ENCODE data around the gene ABAT.
A peak's percentile ranks its signal among the peaks of the same experiment; 100 is the strongest.

Gene ABAT

DNA sequence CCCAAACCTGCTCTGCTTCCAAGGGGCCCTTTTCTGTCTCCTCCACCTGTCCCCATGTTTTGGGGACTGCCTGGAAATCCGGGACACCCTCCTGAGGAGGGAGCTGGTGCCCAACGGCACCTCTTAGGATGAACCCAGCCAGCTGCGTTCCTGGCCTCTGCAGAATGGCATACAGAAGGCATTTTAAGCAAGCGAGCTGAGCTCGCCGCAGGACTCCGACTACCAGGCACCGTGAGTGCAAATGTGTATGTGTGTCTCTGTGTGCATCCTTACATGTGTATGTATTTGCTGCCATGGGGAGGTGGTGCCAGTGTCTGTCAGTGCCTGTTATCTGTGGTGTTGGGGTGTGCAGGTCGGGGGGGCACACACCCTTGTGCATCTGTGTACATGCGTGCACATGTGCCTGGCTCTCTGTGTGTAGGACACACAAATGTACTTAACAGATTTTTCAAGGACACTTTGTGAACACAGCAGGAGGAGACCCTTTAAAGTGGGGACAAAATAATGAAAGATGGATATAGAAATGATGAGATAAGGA, 39.3 kb downstream of the ABAT start:
- H3K27me3 ChIP-seq (ENCODE audit: control insufficient read depth, insufficient read depth, low read length): no peaks in the 10 kb centered on the region
- no peak overlapping the region for H3K27ac ChIP-seq (ENCODE audit: low read length)
- peaks cover 14% of the 10 kb centered on the region for H3K4me1 ChIP-seq (ENCODE audit: control insufficient read depth, low read depth, low read length)
- H3K9ac ChIP-seq (ENCODE audit: low read length): peak overlapping the region; percentile 51
- H3K4me3 ChIP-seq (ENCODE audit: low read length): peak overlapping the region; percentile 58
- no peaks in the 10 kb centered on the region for H3K9me3 ChIP-seq (ENCODE audit: control insufficient read depth, low read depth, low read length)
- no peaks in the 10 kb centered on the region for H3K36me3 ChIP-seq (ENCODE audit: control insufficient read depth, low read depth, low read length)

DNA sequence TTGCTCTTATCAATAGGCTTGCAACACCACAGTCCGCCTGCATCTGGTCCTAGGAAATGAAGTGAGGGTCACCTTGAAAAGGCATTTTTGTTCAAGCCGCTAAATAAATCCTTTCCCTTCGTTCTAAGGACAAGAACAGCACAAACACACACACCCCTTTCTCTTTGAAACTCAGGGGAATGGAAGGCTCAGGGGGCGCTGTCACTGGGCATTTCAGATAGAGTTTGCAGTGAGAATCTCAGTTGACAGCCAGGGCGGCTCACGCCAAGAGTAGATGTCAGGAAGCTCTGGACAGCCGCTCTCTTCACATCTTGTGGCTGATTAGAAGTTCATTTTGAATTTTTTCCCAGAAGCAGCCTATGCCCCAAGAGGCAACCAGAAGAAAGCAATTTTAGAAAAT, 39.8 kb downstream of the ABAT start:
- no peak overlapping the region for H3K27ac ChIP-seq (ENCODE audit: low read length)
- H3K4me1 ChIP-seq (ENCODE audit: control insufficient read depth, low read depth, low read length): peaks cover 14% of the 10 kb centered on the region
- H3K9me3 ChIP-seq (ENCODE audit: control insufficient read depth, low read depth, low read length): no peaks in the 10 kb centered on the region
- no peak overlapping the region for H3K4me3 ChIP-seq (ENCODE audit: low read length)
- H3K9ac ChIP-seq (ENCODE audit: low read length): no peak overlapping the region
- no peaks in the 10 kb centered on the region for H3K36me3 ChIP-seq (ENCODE audit: control insufficient read depth, low read depth, low read length)
- no peaks in the 10 kb centered on the region for H3K27me3 ChIP-seq (ENCODE audit: control insufficient read depth, insufficient read depth, low read length)

DNA sequence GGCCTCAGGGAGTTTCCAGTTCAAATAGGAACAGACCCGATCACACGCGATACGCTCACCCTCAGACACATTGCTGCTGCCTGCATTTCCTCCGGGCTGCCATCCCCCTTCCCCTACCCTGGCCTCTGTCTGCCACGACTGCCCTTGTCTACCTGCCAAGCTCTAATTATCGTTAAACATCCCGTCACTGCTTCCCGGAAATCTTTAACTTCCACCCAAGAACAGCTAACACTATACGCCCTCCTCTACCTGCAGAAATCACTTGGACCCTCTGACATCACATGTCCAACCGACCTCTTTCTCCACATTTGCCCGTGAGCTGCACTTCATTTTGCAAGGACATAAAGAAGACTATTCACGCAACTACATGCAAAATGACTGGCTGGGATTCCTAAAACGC, 40.4 kb downstream of the ABAT start:
- Histone ChIP-seq H3K36me3 (ENCODE audit: control insufficient read depth, low read depth, low read length) (no peaks in the 10 kb centered on the region), H3K4me1 (ENCODE audit: control insufficient read depth, low read depth, low read length) (peaks cover 14% of the 10 kb centered on the region), H3K9ac (ENCODE audit: low read length) (no peak overlapping the region), H3K9me3 (ENCODE audit: control insufficient read depth, low read depth, low read length) (no peaks in the 10 kb centered on the region), H3K4me3 (ENCODE audit: low read length) (no peak overlapping the region), H3K27ac (ENCODE audit: low read length) (no peak overlapping the region), H3K27me3 (ENCODE audit: control insufficient read depth, insufficient read depth, low read length) (no peaks in the 10 kb centered on the region)

DNA sequence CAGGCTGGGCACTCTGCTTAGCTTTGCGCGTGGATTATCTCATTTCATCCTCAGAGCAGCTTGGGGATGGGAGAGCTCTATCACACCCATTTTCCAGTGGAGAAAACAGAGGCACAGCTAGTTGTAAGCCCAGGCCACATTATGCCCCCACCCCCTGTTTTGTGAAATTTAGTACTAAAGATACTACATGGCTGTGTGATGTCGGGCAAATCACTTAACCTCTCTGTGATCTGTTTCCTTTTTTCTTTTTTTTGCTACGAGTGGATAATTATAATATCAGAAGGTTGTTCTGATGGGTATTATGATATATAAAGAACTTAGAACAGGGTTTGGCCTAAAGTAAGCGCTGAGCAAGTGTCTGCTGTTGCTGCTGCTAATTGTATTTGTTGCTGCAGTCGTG, 41.6 kb downstream of the ABAT start:
- no peak overlapping the region for H3K27ac ChIP-seq (ENCODE audit: low read length)
- H3K4me1 ChIP-seq (ENCODE audit: control insufficient read depth, low read depth, low read length): peaks cover 23% of the 10 kb centered on the region
- H3K36me3 ChIP-seq (ENCODE audit: control insufficient read depth, low read depth, low read length): no peaks in the 10 kb centered on the region
- no peaks in the 10 kb centered on the region for H3K9me3 ChIP-seq (ENCODE audit: control insufficient read depth, low read depth, low read length)
- no peaks in the 10 kb centered on the region for H3K27me3 ChIP-seq (ENCODE audit: control insufficient read depth, insufficient read depth, low read length)
- no peak overlapping the region for H3K4me3 ChIP-seq (ENCODE audit: low read length)
- no peak overlapping the region for H3K9ac ChIP-seq (ENCODE audit: low read length)

DNA sequence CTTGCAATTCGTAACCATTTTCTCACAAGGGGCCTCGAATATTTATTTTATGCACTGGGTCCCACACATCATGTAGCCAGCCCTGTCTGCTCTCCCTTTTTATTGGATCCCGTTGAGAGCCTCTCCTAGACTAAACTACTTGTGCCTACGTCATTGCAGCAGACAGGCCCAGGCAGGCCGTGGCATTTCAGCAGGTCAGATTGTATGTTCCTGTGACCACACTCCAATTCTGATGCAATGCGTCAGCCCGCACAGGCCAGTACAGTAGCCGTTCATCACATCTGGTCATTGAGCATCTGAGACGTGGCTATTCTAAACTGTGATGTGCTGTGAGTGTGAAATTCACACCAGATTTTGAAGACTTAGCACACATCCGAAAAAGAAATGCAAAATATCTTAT, 42.2 kb downstream of the ABAT start:
- Histone ChIP-seq H3K4me3 (ENCODE audit: low read length) (no peak overlapping the region), H3K27ac (ENCODE audit: low read length) (no peak overlapping the region), H3K4me1 (ENCODE audit: control insufficient read depth, low read depth, low read length) (peaks cover 28% of the 10 kb centered on the region), H3K27me3 (ENCODE audit: control insufficient read depth, insufficient read depth, low read length) (no peaks in the 10 kb centered on the region), H3K9ac (ENCODE audit: low read length) (no peak overlapping the region), H3K9me3 (ENCODE audit: control insufficient read depth, low read depth, low read length) (no peaks in the 10 kb centered on the region), H3K36me3 (ENCODE audit: control insufficient read depth, low read depth, low read length) (no peaks in the 10 kb centered on the region)

DNA sequence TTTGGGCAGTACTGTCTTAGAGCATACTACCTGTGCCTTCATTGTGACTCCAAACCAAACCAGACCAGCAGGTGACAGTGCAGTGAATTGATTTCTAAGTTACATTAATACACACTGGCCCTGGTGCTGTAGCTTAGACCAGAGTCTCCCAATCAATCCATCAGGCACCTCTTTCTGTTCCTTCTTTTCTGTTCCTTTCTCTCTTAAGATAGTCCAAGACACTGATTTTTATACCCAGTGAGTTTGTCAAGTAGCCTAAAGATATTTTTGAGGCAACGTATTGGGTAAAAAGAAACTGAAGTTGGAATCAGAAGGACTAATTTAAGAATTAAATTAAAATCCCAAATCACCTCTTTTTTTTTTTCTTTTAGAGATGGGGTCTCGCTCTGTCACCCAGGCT, 43.1 kb downstream of the ABAT start:
- H3K36me3 ChIP-seq (ENCODE audit: control insufficient read depth, low read depth, low read length): no peaks in the 10 kb centered on the region
- no peaks in the 10 kb centered on the region for H3K27me3 ChIP-seq (ENCODE audit: control insufficient read depth, insufficient read depth, low read length)
- H3K9me3 ChIP-seq (ENCODE audit: control insufficient read depth, low read depth, low read length): no peaks in the 10 kb centered on the region
- H3K4me1 ChIP-seq (ENCODE audit: control insufficient read depth, low read depth, low read length): peaks cover 30% of the 10 kb centered on the region
- H3K9ac ChIP-seq (ENCODE audit: low read length): no peak overlapping the region
- no peak overlapping the region for H3K4me3 ChIP-seq (ENCODE audit: low read length)
- H3K27ac ChIP-seq (ENCODE audit: low read length): no peak overlapping the region

DNA sequence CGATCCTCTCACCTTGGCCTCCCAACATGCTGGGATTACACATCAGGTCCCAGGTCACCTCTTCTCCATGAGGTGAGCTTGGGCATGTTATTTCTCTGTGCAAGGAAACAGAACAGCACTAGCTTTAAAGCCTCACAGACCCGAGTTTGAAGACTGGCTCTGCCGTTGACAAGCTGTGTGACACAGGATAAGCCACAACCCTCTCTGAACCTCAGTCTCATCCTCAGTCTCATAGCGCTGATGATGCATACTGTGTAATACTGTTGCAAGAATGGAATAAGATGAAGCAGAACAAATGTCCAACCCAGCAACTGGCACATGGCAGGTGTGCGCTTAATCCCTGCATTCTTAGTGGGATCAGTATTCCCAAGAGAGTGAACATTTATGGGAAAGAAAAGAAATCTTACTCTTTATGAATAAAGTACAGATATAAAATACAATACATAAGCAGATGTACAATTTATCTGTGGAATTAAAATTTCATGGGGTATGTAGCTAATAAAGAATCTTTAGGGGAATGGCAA, 43.5 kb downstream of the ABAT start:
- no peaks in the 10 kb centered on the region for H3K36me3 ChIP-seq (ENCODE audit: control insufficient read depth, low read depth, low read length)
- H3K4me3 ChIP-seq (ENCODE audit: low read length): no peak overlapping the region
- H3K4me1 ChIP-seq (ENCODE audit: control insufficient read depth, low read depth, low read length): peaks cover 28% of the 10 kb centered on the region
- no peak overlapping the region for H3K27ac ChIP-seq (ENCODE audit: low read length)
- H3K9ac ChIP-seq (ENCODE audit: low read length): no peak overlapping the region
- no peaks in the 10 kb centered on the region for H3K27me3 ChIP-seq (ENCODE audit: control insufficient read depth, insufficient read depth, low read length)
- H3K9me3 ChIP-seq (ENCODE audit: control insufficient read depth, low read depth, low read length): no peaks in the 10 kb centered on the region

DNA sequence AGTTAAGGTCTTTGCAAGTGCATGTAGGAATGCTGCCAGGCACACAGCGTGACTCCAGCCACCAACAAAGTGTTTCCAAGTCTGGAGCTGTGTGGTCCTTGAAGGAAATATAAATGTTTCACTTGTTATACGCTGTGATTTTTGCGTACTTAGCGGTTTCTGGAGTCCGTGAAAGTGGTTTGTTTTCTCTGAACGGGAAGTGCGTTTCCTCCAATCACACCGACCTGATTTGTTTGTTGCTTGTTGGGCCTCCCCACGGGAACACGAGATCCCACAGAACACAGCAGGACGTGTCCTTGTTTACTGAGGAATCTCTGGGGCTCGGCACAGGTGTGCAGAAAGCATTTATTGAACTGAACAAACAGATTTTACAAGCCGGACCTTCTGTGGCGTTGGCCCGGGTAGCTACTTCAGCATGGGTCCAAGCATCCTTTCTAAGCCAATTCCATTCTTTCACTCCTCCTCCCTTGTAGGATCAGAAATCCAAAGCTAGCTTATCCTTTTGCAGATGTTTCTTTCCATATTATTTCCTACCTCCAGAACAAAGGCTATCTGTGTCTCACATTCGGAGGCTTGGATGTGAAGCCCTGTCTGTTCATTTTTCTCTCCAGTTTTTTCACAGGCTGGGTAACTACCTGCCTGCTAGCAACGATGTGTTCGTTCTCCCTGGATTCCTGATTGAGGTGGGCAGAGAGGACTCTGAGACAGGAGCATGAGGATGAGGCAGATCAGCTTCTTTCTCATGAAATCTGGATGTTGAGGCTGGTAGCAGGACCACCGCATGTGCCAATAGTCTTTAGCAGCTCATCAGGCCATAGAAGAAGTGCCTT, 44.6 kb downstream of the ABAT start:
- H3K9me3 ChIP-seq (ENCODE audit: control insufficient read depth, low read depth, low read length): no peaks in the 10 kb centered on the region
- H3K27ac ChIP-seq (ENCODE audit: low read length): no peak overlapping the region
- H3K4me3 ChIP-seq (ENCODE audit: low read length): no peak overlapping the region
- no peaks in the 10 kb centered on the region for H3K27me3 ChIP-seq (ENCODE audit: control insufficient read depth, insufficient read depth, low read length)
- H3K36me3 ChIP-seq (ENCODE audit: control insufficient read depth, low read depth, low read length): no peaks in the 10 kb centered on the region
- H3K9ac ChIP-seq (ENCODE audit: low read length): no peak overlapping the region
- H3K4me1 ChIP-seq (ENCODE audit: control insufficient read depth, low read depth, low read length): peaks cover 20% of the 10 kb centered on the region

DNA sequence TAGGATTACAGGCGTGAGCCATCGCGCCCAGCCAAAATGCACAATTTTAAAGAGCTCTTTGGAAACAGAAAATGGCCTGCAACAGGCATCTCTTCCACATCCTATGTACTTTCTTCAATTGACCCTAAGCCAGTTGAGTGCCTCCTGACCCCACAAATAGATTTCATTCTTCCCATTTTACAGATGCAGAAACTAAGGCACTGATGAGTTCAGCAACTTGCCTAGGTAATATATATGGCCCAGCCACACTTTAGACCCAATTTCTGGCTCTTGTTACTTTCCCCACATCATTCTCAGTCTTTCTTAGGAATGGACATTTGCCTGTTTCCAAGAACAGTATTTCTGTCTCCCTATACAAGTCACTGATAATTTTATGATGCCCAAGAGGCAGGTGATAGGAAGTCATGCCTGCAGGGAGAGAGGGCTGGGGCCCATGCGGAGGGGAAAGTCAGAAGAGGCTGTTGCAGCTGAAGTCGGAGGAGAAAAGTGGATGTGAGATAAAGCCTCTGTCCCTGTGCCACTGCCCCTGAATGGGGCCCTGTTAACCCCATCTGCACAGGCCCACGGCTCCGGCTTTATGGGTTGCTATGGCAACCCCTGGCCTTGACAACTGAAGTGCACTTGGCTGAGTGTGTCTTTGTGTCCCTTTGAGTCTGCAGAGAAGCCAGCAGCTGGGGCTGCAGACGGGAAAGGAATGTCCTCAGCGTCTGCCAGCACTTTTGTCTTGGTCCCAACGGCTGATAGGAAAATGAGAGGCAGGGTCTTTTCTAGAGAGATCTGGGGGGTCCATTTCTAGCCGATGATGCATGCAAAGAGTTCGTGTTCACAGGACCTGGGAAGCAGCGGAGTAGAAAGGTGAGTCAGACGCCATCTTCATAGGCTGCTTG, 45.9 kb downstream of the ABAT start:
- Histone ChIP-seq H3K4me3 (ENCODE audit: low read length) (no peak overlapping the region), H3K9me3 (ENCODE audit: control insufficient read depth, low read depth, low read length) (no peaks in the 10 kb centered on the region), H3K27ac (ENCODE audit: low read length) (no peak overlapping the region)

DNA sequence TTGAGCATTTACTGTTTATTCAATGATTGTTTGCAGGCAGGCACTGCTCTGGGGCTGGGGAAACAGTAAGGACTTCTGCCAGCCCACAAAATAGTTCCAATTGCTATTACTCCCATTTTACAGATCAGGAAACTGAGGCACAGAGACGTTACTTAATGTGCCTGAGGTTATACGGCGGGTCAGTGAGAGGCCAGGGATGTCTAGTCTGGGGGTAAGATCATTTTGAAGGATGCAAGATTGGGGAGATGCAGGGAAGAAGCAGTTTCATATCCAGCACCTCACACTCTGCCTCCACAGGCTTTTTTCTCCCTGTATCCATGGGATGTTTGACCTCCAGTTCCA, 46.5 kb downstream of the ABAT start:
- Histone ChIP-seq H3K27ac (ENCODE audit: low read length) (no peak overlapping the region), H3K4me1 (ENCODE audit: control insufficient read depth, low read depth, low read length) (peaks cover 20% of the 10 kb centered on the region), H3K9ac (ENCODE audit: low read length) (peak overlapping the region; percentile 7), H3K27me3 (ENCODE audit: control insufficient read depth, insufficient read depth, low read length) (no peaks in the 10 kb centered on the region), H3K9me3 (ENCODE audit: control insufficient read depth, low read depth, low read length) (no peaks in the 10 kb centered on the region), H3K36me3 (ENCODE audit: control insufficient read depth, low read depth, low read length) (no peaks in the 10 kb centered on the region), H3K4me3 (ENCODE audit: low read length) (no peak overlapping the region)

More for the DNA sequence above, 45.9 kb downstream of the ABAT start:
- H3K27me3 ChIP-seq (ENCODE audit: control insufficient read depth, insufficient read depth, low read length): no peaks in the 10 kb centered on the region
- no peaks in the 10 kb centered on the region for H3K36me3 ChIP-seq (ENCODE audit: control insufficient read depth, low read depth, low read length)
- peaks cover 20% of the 10 kb centered on the region for H3K4me1 ChIP-seq (ENCODE audit: control insufficient read depth, low read depth, low read length)
- no peak overlapping the region for H3K9ac ChIP-seq (ENCODE audit: low read length)

DNA sequence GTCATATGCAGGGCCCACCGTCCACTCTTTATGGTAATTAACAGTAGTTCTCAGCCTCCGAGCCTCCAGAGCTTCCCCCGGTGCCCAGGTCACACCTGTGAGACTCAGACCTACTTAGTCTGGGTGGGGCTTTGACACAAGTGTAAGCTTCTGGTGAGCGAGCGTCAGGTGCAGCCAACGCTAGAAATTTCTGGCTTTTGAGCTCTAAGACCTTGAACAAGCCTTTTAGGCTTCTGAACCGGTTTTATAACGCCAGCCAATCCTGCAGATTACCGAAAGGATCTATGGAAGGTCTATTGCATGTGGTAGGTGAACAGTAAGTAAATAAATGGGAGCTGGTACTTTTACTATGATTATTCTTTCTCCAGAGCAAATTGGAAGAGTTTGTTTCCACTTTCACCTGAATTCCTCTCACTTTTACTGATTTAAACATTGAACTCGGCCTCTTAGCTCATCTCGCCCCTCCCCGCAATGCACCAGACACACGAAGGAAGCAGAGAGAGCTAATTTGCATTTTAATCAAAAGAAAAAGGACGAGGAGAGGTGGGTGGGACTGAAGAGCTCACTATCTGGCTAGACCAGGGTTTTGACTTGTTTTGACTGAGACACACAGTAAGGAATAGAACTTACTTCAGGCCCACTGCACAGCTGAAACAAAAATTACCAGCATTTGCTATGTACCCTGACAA, 47.1 kb downstream of the ABAT start:
- Histone ChIP-seq H3K4me3 (ENCODE audit: low read length) (no peak overlapping the region), H3K4me1 (ENCODE audit: control insufficient read depth, low read depth, low read length) (peaks cover 20% of the 10 kb centered on the region), H3K9me3 (ENCODE audit: control insufficient read depth, low read depth, low read length) (no peaks in the 10 kb centered on the region), H3K9ac (ENCODE audit: low read length) (peak overlapping the region; percentile 7), H3K27ac (ENCODE audit: low read length) (no peak overlapping the region), H3K36me3 (ENCODE audit: control insufficient read depth, low read depth, low read length) (no peaks in the 10 kb centered on the region), H3K27me3 (ENCODE audit: control insufficient read depth, insufficient read depth, low read length) (no peaks in the 10 kb centered on the region)

Measured in iPS-18a (cell line).